K562 (cell line): ENCODE results near the gene IQUB. TPM values are rescaled to one million over a fixed set of nuclear protein-coding genes. Genes with fewer than 3 reads are reported as not detected.

Experiments
- ARID1B ChIP-seq: fragments of 450-650 bp; IDR thresholded peaks from 2 replicates; pipeline ENCODE4 v1.6.1; 2016; ENCODE audit warnings: antibody characterized with exemption, mild to moderate bottlenecking, inconsistent platforms
- ASH1L ChIP-seq: fragments of 450-650 bp; IDR thresholded peaks from 2 replicates; pipeline ENCODE4 v1.6.1; 2018; ENCODE audit warnings: borderline replicate concordance, mild to moderate bottlenecking, low read depth; ENCODE audit not compliant: partially characterized antibody
- ATF4 ChIP-seq: fragments of 450-650 bp; formaldehyde crosslinking; IDR thresholded peaks from 2 replicates; pipeline ENCODE4 v1.4.0; 2022; ENCODE audit warnings: mild to moderate bottlenecking, moderate library complexity
- CREBBP ChIP-seq: IDR thresholded peaks from one replicate; pipeline ENCODE4 v1.6.1; 2012; ENCODE audit warnings: low read depth, mild to moderate bottlenecking, control low read depth, inconsistent platforms, low read length
- DNMT1 ChIP-seq: fragments of 450-650 bp; IDR thresholded peaks from 2 replicates; pipeline ENCODE4 v1.6.1; 2016; ENCODE audit warnings: antibody characterized with exemption, mild to moderate bottlenecking
- ETS2 ChIP-seq: IDR thresholded peaks from 2 replicates; pipeline ENCODE4 v1.6.1; 2016; ENCODE audit warnings: borderline replicate concordance, missing genetic modification characterization, mild to moderate bottlenecking, moderate library complexity, missing compliant biosample characterization; ENCODE audit not compliant: poor library complexity, severe bottlenecking
- ETV6 ChIP-seq, 3 experiments: fragments of 150-350 bp in 1 of 3; sonication (generic) in 1 of 3; formaldehyde crosslinking in 1 of 3; IDR thresholded peaks; 2 replicates each; pipeline versions ENCODE4 v1.6.1 to v1.8.0; 2014 to 2022; ENCODE audit warnings: borderline replicate concordance in 2 of 3, low read depth in 2 of 3, antibody characterized with exemption in 1 of 3, low read length in 1 of 3, mild to moderate bottlenecking in 1 of 3, missing genetic modification reagents in 1 of 3
- RNF2 ChIP-seq: sonication (generic); IDR thresholded peaks from 2 replicates; pipeline ENCODE4 v1.6.1; 2016
- TRIM24 ChIP-seq, 2 experiments: fragments of 450-650 bp; IDR thresholded peaks; 2 replicates each; pipeline ENCODE4 v1.6.1; 2016
- ZBTB7A ChIP-seq: IDR thresholded peaks from 2 replicates; pipeline ENCODE4 v1.6.1; 2011; ENCODE audit warnings: low read depth, mild to moderate bottlenecking, low read length, moderate library complexity, borderline replicate concordance; ENCODE audit not compliant: control insufficient read depth
- ZNF165 ChIP-seq: fragments of 250-450 bp; sonication (Bioruptor Pico); IDR thresholded peaks from 2 replicates; pipeline ENCODE4 v1.4.0; 2020; ENCODE audit warnings: borderline replicate concordance
- ZNF263 ChIP-seq: sonication (generic); formaldehyde crosslinking; IDR thresholded peaks from 2 replicates; pipeline ENCODE4 v1.8.0; 2022; ENCODE audit warnings: mild to moderate bottlenecking, missing genetic modification reagents, borderline replicate concordance
- ZNF311 ChIP-seq: fragments of 250-450 bp; sonication (Bioruptor Pico); IDR thresholded peaks from 2 replicates; pipeline ENCODE4 v1.4.0; 2020; ENCODE audit warnings: mild to moderate bottlenecking, moderate library complexity
- ZNF512 ChIP-seq: IDR thresholded peaks from 2 replicates; pipeline ENCODE4 v1.6.1; 2016; ENCODE audit warnings: missing genetic modification characterization, missing compliant biosample characterization
- ZNF561 ChIP-seq: fragments of 450-650 bp; formaldehyde crosslinking; conservative IDR thresholded peaks from 2 replicates; pipeline ENCODE4 v1.4.0; 2020; ENCODE audit warnings: mild to moderate bottlenecking, moderate library complexity
- polyA plus RNA-seq, 8 experiments: library from polyadenylated mRNA; depleted of rRNA in 4 of 8; stranded (reverse) in 5 of 8; unstranded in 3 of 8; fragments of >200 nt; fragmentation: Nextera tagmentation in 2 of 8; fragmentation: Illumina TruSeq in 1 of 8; extraction: Ambion mirVana in 2 of 8; extraction: Trizol in 1 of 8; gene quantifications; 2 replicates each; pipeline versions ENCODE4 v1.2.1 to v1.2.3, GENCODE V29; 2011 to 2014; ENCODE audit warnings: inconsistent platforms in 1 of 8, missing spikeins in 1 of 8
- total RNA-seq, 7 experiments: library from RNA; depleted of rRNA in 6 of 7; stranded (reverse); fragments of >200 nt in 6 of 7; fragmentation: Illumina TruSeq in 2 of 7; extraction: Trizol in 2 of 7; gene quantifications; 2 replicates each; pipeline versions ENCODE4 v1.2.1 to v1.2.3, GENCODE V29; 2011 to 2021; ENCODE audit warnings: low replicate concordance in 1 of 7
- TF ChIP-seq, protein P1 (sequence below): fragments of 450-650 bp; IDR thresholded peaks from 2 replicates; pipeline ENCODE4 v1.6.1; 2016; ENCODE audit warnings: low read depth

The IQUB gene
- total and polyA plus RNA-seq, 9 of the 15 experiments (the other 6 are each of a cell fraction or from before 2014, with no cell fraction given) = 0.62 to 2.6 (median 1.4) TPM

DNA sequence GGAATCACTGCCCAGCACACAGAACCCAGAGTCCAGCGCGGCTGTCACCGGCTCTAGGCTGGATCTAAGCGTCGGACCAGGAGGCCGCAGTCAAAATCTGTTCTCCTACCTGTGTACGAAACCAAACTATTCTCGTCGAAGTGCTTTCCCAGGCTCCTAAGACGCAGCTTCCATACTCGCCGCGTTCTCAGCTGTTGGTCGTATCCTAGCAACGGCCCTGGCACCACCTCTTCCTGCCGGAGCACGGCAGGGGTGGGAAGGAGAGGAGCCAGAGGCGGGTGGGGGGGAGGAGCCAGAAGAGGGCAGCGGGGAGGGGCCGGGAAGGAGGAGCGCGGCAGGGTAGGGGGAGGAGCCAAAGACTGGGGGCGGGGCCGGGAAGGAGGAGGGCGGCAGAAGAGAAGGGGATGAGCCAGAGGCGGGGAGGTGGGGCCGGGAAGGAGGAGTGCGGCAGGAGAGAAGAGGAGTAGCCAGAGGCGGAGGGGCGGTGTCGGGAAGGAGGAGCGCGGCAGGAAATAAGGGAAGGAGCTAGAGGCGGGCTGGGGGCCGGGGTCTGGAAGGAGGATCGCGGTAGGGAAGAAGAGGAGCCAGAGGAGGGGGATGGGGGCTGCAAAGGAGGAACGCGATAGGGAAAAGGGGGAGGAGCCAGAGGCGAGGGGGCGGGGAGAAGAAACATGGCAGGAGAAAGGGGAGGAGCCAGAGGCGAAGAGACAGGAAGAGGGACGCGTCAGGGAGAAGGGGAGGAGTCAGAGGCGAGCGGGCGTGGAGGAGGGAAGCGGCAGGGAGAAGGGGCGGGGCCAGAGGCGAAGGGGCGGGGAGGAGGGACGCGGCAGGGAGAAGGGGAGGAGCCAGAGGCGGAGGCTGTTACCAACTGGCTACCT, at the start of gene IQUB (continued):
- TF ChIP-seq, protein P1, sequence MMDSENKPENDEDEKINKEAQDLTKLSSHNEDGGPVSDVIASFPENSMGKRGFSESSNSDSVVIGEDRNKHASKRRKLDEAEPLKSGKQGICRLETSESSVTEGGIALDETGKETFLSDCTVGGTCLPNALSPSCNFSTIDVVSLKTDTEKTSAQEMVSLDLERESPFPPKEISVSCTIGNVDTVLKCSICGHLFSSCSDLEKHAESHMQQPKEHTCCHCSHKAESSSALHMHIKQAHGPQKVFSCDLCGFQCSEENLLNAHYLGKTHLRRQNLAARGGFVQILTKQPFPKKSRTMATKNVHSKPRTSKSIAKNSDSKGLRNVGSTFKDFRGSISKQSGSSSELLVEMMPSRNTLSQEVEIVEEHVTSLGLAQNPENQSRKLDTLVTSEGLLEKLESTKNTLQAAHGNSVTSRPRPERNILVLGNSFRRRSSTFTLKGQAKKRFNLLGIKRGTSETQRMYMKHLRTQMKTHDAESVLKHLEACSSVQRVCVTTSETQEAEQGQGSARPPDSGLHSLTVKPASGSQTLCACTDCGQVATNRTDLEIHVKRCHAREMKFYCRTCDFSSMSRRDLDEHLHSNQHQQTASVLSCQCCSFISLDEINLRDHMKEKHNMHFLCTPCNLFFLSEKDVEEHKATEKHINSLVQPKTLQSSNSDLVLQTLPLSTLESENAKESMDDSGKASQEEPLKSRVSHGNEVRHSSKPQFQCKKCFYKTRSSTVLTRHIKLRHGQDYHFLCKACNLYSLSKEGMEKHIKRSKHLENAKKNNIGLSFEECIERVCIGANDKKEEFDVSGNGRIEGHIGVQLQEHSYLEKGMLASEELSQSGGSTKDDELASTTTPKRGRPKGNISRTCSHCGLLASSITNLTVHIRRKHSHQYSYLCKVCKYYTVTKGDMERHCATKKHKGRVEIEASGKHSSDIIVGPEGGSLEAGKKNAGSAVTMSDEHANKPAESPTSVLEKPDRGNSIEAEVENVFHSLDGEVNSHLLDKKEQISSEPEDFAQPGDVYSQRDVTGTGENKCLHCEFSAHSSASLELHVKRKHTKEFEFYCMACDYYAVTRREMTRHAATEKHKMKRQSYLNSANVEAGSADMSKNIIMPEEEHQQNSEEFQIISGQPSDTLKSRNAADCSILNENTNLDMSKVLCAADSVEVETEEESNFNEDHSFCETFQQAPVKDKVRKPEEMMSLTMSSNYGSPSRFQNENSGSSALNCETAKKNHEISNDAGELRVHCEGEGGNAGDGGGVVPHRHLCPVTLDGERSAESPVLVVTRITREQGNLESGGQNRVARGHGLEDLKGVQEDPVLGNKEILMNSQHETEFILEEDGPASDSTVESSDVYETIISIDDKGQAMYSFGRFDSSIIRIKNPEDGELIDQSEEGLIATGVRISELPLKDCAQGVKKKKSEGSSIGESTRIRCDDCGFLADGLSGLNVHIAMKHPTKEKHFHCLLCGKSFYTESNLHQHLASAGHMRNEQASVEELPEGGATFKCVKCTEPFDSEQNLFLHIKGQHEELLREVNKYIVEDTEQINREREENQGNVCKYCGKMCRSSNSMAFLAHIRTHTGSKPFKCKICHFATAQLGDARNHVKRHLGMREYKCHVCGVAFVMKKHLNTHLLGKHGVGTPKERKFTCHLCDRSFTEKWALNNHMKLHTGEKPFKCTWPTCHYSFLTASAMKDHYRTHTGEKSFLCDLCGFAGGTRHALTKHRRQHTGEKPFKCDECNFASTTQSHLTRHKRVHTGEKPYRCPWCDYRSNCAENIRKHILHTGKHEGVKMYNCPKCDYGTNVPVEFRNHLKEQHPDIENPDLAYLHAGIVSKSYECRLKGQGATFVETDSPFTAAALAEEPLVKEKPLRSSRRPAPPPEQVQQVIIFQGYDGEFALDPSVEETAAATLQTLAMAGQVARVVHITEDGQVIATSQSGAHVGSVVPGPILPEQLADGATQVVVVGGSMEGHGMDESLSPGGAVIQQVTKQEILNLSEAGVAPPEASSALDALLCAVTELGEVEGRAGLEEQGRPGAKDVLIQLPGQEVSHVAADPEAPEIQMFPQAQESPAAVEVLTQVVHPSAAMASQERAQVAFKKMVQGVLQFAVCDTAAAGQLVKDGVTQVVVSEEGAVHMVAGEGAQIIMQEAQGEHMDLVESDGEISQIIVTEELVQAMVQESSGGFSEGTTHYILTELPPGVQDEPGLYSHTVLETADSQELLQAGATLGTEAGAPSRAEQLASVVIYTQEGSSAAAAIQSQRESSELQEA = no peak
- TF ChIP-seq ETV6 (IDR thresholded peaks at IDR 0.05; ENCODE audit: borderline replicate concordance in 1 of 2, low read depth in 2 of 2, low read length in 1 of 2) (no peak; a peak in 1 of 4 replicates), ETV6 (CRISPR knock-in tag; IDR thresholded peaks at IDR 0.05; ENCODE audit: borderline replicate concordance) (no peak), DNMT1 (no peak), ASH1L (peak; percentile 41), ZNF561 (CRISPR knock-in tag) (no peak), ARID1B (peak; percentile 62), ZNF311 (CRISPR knock-in tag) (no peak), ZNF512 (tag) (no peak), ZNF263 (CRISPR knock-in tag) (peak; percentile 97), RNF2 (no peak), CREBBP (no peak), ATF4 (CRISPR knock-in tag) (no peak), TRIM24 (IDR thresholded peaks at IDR 0.05) (0 out of 4 replicates have a peak, but pooled peaks of 1 of the 2 experiments have one; percentile 29), ZNF165 (CRISPR knock-in tag) (no peak), ZBTB7A (peak; percentile 95), ETS2 (tag) (no peak)
